Progenitor cell of endocrine pancreas (in vitro differentiated cells): ENCODE data around the gene EHD2. TPM values are rescaled to one million over a fixed set of nuclear protein-coding genes. Genes with fewer than 3 reads are reported as not detected.

Experiments
- DNase-seq: peaks from one replicate; pipeline ENCODE4 v3.0.0; 2021; ENCODE audit warnings: low spot score; ENCODE audit not compliant: unreplicated experiment
- H3K27ac Mint-ChIP-seq: 2 replicates; pipeline ENCODE4 v1.8.0; 2021; ENCODE audit warnings: mild to moderate bottlenecking, moderate library complexity, mixed read lengths
- H3K27me3 Mint-ChIP-seq: 2 replicates; pipeline ENCODE4 v1.8.0; 2021; ENCODE audit warnings: mixed read lengths
- H3K36me3 Mint-ChIP-seq: 2 replicates; pipeline ENCODE4 v1.8.0; 2022; ENCODE audit warnings: mixed read lengths; ENCODE audit not compliant: insufficient read depth
- H3K4me1 Mint-ChIP-seq: 2 replicates; pipeline ENCODE4 v1.8.0; 2021; ENCODE audit warnings: low read depth, mixed read lengths
- H3K4me3 Mint-ChIP-seq: 2 replicates; pipeline ENCODE4 v1.8.0; 2021; ENCODE audit warnings: low read depth, mild to moderate bottlenecking, moderate library complexity, mixed read lengths
- H3K9me3 Mint-ChIP-seq: 2 replicates; pipeline ENCODE4 v1.8.0; 2021; ENCODE audit warnings: low read depth, mixed read lengths
- total RNA-seq: library from RNA; stranded (reverse); gene quantifications from 2 replicates; pipeline ENCODE4 v1.2.1, GENCODE V29; 2021
- TF ChIP-seq, protein P1 (sequence below): fragments of 200-600 bp; sonication (generic); IDR thresholded peaks from one replicate; pipeline ENCODE4 v1.5.0; 2021; ENCODE audit warnings: antibody characterized with exemption, mild to moderate bottlenecking; ENCODE audit not compliant: unreplicated experiment

Gene EHD2
- total RNA-seq, 1 donor from 2014 or later: 0.41 TPM

DNA sequence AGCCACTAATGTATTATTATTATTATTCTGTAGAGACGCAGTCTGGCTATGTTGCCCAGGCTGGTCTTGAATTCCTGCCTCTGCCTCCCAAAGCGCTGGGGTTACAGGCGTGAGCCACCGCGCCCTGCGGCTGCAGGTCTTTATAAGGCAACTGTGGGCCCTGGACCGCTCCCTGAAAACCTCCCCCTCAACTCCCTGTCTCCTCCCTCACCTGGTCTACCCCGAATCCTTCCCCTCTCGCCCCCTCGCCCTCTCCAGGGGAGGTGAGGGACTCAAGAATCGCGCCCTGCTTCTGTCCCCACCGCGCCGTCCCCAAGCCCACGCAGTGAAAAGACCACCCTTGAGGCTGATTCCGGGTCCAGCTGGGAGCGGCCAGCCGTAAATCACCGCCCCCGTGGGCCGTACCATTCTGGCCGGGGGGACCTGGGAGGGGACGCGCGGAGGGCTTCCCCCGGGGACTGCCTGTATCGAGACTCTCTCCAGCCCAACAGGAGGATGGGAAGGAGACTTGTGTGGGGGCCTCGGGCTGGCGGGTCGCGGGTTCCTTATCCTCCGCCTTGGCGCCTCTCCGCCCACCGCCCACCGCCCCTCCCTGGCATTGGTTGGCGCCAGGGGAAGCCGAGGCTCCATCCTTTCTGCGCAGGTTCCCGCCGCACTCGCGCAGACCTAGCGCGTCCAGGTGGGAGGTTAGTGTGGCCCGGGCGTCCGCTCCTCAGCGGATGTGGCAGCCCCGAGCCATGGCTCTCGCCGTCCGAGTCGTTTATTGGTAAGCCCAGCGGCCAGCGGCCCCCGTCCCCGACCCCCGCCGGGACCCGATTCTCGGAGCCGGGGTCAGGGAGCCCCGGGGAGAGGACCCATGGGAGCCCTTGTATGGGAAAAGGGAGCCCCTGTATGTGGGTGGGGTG, 65.1 kb downstream of the EHD2 start, which contains the start of gene SELENOW:
SELENOW (plus strand) TSS at position 655 of the 905 bp plus-strand sequence; CDS start at position 738, 83 bp downstream.
- no peaks in the 10 kb centered on the region for H3K27me3 Mint-ChIP-seq
- peaks cover 42% of the 10 kb centered on the region for H3K4me1 Mint-ChIP-seq
- peak; percentile 76 for DNase-seq
- H3K9me3 Mint-ChIP-seq: no peaks in the 10 kb centered on the region
- H3K36me3 Mint-ChIP-seq: peaks cover 16% of the 10 kb centered on the region
- peak within 1 kb of the TSS; percentile 96 for H3K4me3 Mint-ChIP-seq
- TF ChIP-seq, protein P1, sequence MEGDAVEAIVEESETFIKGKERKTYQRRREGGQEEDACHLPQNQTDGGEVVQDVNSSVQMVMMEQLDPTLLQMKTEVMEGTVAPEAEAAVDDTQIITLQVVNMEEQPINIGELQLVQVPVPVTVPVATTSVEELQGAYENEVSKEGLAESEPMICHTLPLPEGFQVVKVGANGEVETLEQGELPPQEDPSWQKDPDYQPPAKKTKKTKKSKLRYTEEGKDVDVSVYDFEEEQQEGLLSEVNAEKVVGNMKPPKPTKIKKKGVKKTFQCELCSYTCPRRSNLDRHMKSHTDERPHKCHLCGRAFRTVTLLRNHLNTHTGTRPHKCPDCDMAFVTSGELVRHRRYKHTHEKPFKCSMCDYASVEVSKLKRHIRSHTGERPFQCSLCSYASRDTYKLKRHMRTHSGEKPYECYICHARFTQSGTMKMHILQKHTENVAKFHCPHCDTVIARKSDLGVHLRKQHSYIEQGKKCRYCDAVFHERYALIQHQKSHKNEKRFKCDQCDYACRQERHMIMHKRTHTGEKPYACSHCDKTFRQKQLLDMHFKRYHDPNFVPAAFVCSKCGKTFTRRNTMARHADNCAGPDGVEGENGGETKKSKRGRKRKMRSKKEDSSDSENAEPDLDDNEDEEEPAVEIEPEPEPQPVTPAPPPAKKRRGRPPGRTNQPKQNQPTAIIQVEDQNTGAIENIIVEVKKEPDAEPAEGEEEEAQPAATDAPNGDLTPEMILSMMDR: no peak
- H3K27ac Mint-ChIP-seq: peak within 1 kb of the TSS; percentile 99

DNA sequence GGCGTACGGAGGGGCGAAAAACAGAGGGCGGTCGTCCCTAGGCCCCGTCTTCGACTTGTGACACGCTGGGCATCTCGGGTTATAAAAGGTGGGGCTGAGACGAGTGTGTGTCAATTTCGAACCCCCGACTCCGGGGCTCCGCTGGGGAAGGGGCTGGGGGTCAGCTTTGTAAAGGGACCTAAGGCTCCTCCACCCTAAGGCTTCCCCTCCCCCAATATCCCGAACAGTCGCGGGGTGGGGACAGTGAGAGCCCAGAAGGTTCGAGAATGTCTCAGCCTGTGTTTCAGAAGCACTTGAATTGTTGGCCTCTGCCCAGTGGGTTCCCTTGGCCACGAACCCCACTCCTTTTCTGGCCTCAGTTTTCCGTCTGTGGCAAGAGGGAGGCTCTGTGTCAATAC, 65.7 kb downstream of the EHD2 start:
- peaks cover 19% of the 10 kb centered on the region for H3K36me3 Mint-ChIP-seq
- no peak for DNase-seq

DNA sequence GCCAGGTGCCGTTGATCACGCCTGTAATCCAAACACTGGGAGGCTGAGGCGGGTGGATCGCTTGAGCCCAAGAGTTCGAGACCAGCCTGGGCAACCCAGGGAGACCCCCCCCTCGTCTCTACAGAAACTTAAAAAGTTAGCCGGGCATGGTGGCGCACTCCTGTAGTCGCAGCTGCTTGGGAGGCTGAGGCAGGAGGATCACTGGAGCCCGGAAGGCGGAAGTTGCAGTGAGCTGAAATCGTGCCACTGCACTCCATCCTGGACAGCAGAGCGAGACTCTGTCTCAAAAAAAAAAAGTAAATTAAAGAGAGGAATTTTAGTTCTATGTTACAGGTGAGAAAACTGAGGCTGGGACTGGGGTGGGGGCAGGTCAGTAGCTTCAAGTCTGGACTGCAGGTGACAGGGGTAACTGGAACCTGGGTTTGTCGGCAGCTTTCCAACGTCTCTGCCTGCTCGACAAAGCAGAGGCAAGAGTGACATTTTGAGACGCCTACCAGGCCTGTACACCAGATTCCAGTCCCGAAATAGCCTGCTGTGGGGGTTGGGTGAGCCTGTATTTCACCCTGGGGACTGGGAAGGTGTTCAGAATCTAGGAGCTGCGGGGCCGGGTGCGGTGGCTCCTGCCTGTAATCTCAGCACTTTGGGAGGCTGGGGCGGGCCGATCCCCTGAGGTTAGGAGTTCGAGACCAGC, 66.4 kb downstream of the EHD2 start:
- TF ChIP-seq, protein P1: no peak
- H3K27ac Mint-ChIP-seq: peak overlapping the region; percentile 64
- H3K4me1 Mint-ChIP-seq: peaks cover 34% of the 10 kb centered on the region
- no peaks in the 10 kb centered on the region for H3K27me3 Mint-ChIP-seq
- no peaks in the 10 kb centered on the region for H3K9me3 Mint-ChIP-seq
- no peak for DNase-seq
- peaks cover 24% of the 10 kb centered on the region for H3K36me3 Mint-ChIP-seq
- peak overlapping the region; percentile 96 for H3K4me3 Mint-ChIP-seq

More for the DNA sequence above, 65.7 kb downstream of the EHD2 start:
- peaks cover 38% of the 10 kb centered on the region for H3K4me1 Mint-ChIP-seq
- H3K27ac Mint-ChIP-seq: peak overlapping the region; percentile 76
- no peaks in the 10 kb centered on the region for H3K27me3 Mint-ChIP-seq
- TF ChIP-seq, protein P1: no peak
- no peaks in the 10 kb centered on the region for H3K9me3 Mint-ChIP-seq
- peak overlapping the region; percentile 96 for H3K4me3 Mint-ChIP-seq

DNA sequence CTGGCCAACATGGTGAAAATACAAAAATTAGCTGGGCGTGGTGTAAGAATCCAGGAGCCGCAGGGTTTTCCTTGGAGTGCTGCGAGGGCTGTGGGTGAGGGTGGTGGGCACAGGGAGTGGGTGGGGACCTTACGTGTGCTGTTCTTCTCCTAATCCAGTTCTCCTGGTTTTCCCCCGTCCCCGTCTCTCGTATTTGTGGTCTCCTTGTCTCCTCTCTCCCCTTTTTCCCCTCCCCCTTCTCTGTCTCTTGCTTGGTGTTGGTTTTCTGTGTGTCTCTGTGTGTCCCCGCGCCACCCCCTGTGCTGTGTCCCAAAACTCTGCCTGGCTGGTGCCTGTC, 67.0 kb downstream of the EHD2 start:
- peaks cover 34% of the 10 kb centered on the region for H3K4me1 Mint-ChIP-seq
- H3K27ac Mint-ChIP-seq: peak overlapping the region; percentile 74
- peak overlapping the region; percentile 96 for H3K4me3 Mint-ChIP-seq
- no peaks in the 10 kb centered on the region for H3K27me3 Mint-ChIP-seq
- peaks cover 24% of the 10 kb centered on the region for H3K36me3 Mint-ChIP-seq
- TF ChIP-seq, protein P1: no peak
- no peak for DNase-seq
- no peaks in the 10 kb centered on the region for H3K9me3 Mint-ChIP-seq

DNA sequence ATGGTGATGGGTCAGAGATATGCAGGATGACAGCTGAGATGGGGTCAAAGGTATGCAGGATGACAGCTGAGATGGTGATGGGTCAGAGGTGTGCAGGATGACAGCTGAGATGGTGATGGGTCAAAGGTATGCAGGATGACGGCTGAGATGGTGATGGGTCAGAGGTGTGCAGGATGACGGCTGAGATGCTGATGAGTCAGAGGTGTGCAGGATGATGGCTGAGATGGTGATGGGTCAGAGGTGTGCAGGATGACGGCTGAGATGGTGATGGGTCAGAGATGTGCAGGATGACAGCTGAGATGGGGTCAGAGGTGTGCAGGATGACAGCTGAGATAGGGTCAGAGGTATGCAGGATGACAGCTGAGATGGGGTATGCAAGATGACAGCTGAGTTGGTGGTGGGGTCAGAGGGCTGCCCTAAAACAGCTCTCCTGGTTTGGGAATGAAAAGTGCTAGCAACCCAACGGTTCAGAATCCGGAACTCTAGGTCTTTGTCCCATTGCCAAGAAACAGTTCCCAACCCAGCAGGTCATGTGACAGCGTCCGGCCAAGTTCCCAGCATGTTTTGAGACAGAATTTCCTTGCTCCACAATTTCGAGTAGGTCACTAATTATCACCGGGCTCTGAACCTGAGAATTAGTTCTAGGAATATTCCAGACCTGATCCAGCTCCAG, 68.5 kb downstream of the EHD2 start:
- TF ChIP-seq, protein P1: no peak
- Mint-ChIP-seq H3K36me3 (peaks cover 26% of the 10 kb centered on the region), H3K9me3 (no peaks in the 10 kb centered on the region), H3K27me3 (no peaks in the 10 kb centered on the region), H3K4me1 (peaks cover 31% of the 10 kb centered on the region), H3K4me3 (peak overlapping the region; percentile 32), H3K27ac (peak overlapping the region; percentile 81)
- DNase-seq: no peak
